NCI-H2107 treated with DMSO at 0.1 percent for 48 hours (cell line): Measurements from ENCODE around the gene RAB4B.
A peak's percentile ranks its signal among the peaks of the same experiment; 100 is the strongest.
"Not testable (repeated sequence)": the region's sequence is repeated elsewhere in the genome, so short reads cannot be mapped to it uniquely, and the experiment has no call there.

Experiments used
- DNase-seq: peaks from one replicate; lab custom pipeline; 2025; ENCODE audit not compliant: unreplicated experiment; lab: John Stamatoyannopoulos, UW

RAB4B gene

GRCh38 chr19:40750874-40751537 is 27.0 kb upstream of the RAB4B start, which contains the start of gene SNRPA:
Gene SNRPA (plus strand): TSS chr19:40751203. CDS start chr19:40751409, 206 bp downstream.
- DNase-seq: peak; percentile 96

GRCh38 chr19:40752257-40752781 is 25.7 kb upstream of the RAB4B start:
- no peak for DNase-seq

GRCh38 chr19:40754611-40755247 is 23.3 kb upstream of the RAB4B start:
- no peak for DNase-seq

- no peak for DNase-seq
Measured at GRCh38 chr19:40755248-40755624, 22.8 kb upstream of the RAB4B start.

- DNase-seq: no peak
Measured at GRCh38 chr19:40755791-40756190, 22.3 kb upstream of the RAB4B start.

- no peak for DNase-seq
Measured at GRCh38 chr19:40756502-40757110, 21.4 kb upstream of the RAB4B start.

GRCh38 chr19:40758491-40758890 is 19.6 kb upstream of the RAB4B start:
- no peak for DNase-seq

GRCh38 chr19:40759352-40759751 is 18.7 kb upstream of the RAB4B start:
- no peak for DNase-seq

GRCh38 chr19:40762754-40763470 is 15.1 kb upstream of the RAB4B start:
- DNase-seq: no peak

- DNase-seq: no peak
Measured at GRCh38 chr19:40763526-40763925, 14.5 kb upstream of the RAB4B start.

GRCh38 chr19:40763963-40764362 is 14.1 kb upstream of the RAB4B start:
- DNase-seq: no peak

- DNase-seq: not testable (repeated sequence)
Measured at GRCh38 chr19:40766385-40766784, 11.7 kb upstream of the RAB4B start.

GRCh38 chr19:40768869-40769268 is 9.2 kb upstream of the RAB4B start:
- DNase-seq: no peak

- not testable (repeated sequence) for DNase-seq
Measured at GRCh38 chr19:40771101-40771862, 6.8 kb upstream of the RAB4B start.

- no peak for DNase-seq
Measured at GRCh38 chr19:40774916-40775631, 3.0 kb upstream of the RAB4B start, which contains the start of gene MIA. Gene MIA (plus strand): TSS chr19:40775521. CDS start chr19:40775543, 22 bp downstream.

- no peak for DNase-seq
Measured at GRCh38 chr19:40775632-40776022, 2.4 kb upstream of the RAB4B start.

GRCh38 chr19:40776364-40776763 is 1.7 kb upstream of the RAB4B start:
- no peak for DNase-seq

GRCh38 chr19:40776932-40777644 is 959 bp upstream of the RAB4B start:
- peak; percentile 82 for DNase-seq

GRCh38 chr19:40777645-40777936 is 456 bp upstream of the RAB4B start:
- no peak for DNase-seq
